Muscle layer of colon (tissue), 2 donors: Measurements from ENCODE around the gene CCDC9.
A peak's percentile ranks its signal among the peaks of the same experiment; 100 is the strongest.
"Not testable (repeated sequence)": the region's sequence is repeated elsewhere in the genome, so short reads cannot be mapped to it uniquely, and the experiment has no call there.

Experiments used
- H3K27ac ChIP-seq: one replicate; pipeline ENCODE4 v1.7.0; 2013; ENCODE audit warnings: low read depth, mild to moderate bottlenecking, low read length, moderate library complexity
- H3K27me3 ChIP-seq, 2 donors: one replicate each; pipeline ENCODE4 v1.7.0; 2013; ENCODE audit warnings: low read length in 2 of 2, mild to moderate bottlenecking in 2 of 2; ENCODE audit not compliant: insufficient read depth in 2 of 2, control insufficient read depth in 1 of 2
- H3K36me3 ChIP-seq: one replicate; pipeline ENCODE4 v1.7.0; 2013; ENCODE audit warnings: mild to moderate bottlenecking, low read length; ENCODE audit not compliant: insufficient read depth
- H3K4me1 ChIP-seq: one replicate; pipeline ENCODE4 v1.7.0; 2013; ENCODE audit warnings: mild to moderate bottlenecking, low read length; ENCODE audit not compliant: insufficient read depth
- H3K4me3 ChIP-seq, 2 donors: one replicate each; pipeline ENCODE4 v1.7.0; 2013; ENCODE audit warnings: low read length in 2 of 2, low read depth in 1 of 2, mild to moderate bottlenecking in 1 of 2, moderate library complexity in 1 of 2
- H3K9ac ChIP-seq: one replicate; pipeline ENCODE4 v1.7.0; 2013; ENCODE audit warnings: low read length
- H3K9me3 ChIP-seq: one replicate; pipeline ENCODE4 v1.7.0; 2013; ENCODE audit warnings: mild to moderate bottlenecking, low read length
- donor health status: abdominal sarcoma.
- donor health status: Adenocarcinoma of cecum.

CCDC9 gene

GRCh38 chr19:47269596-47269995 lies 13.3 kb downstream of the CCDC9 start:
- Histone ChIP-seq H3K36me3 (peaks cover 37% of the 10 kb centered on the region), H3K27ac (no peak overlapping the region), H3K27me3 (no peaks in the 10 kb centered on the region)

GRCh38 chr19:47270408-47270807 lies 14.1 kb downstream of the CCDC9 start:
- H3K27ac ChIP-seq = no peak overlapping the region
- peaks cover 37% of the 10 kb centered on the region for H3K36me3 ChIP-seq
- H3K9ac ChIP-seq = no peak overlapping the region

More at GRCh38 chr19:47269596-47269995, 13.3 kb downstream of the CCDC9 start:
- Histone ChIP-seq H3K9ac (no peak overlapping the region), H3K4me1 (peaks cover 8% of the 10 kb centered on the region), H3K4me3 (no peak overlapping the region), H3K9me3 (no peaks in the 10 kb centered on the region)

DNA sequence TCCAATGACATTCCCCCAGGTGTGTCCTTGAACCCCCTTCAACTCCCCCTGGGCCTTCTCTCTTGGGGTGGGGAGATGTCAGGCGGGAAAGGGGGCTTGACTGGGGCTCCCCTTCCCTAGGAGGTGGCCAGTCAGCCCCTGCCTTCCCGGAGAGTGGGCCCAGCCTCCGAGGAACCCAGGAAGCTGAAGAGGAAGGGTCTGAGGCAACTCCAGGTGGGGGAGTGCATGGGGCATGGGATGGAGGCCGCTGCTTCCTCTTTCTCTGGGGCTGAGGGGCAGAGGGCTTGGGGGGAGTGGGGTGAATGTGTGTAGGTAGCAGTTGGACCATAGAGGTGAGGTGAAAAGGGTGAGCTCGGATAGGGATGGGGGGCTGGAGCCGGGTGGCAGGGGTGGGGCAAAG lies 15.6 kb downstream of the CCDC9 start:
- no peak overlapping the region for H3K4me3 ChIP-seq
- H3K9me3 ChIP-seq = no peaks in the 10 kb centered on the region
- H3K36me3 ChIP-seq = peaks cover 28% of the 10 kb centered on the region
- H3K27ac ChIP-seq = no peak overlapping the region
- peaks cover 22% of the 10 kb centered on the region for H3K4me1 ChIP-seq
- no peaks in the 10 kb centered on the region for H3K27me3 ChIP-seq
- H3K9ac ChIP-seq = no peak overlapping the region

More at GRCh38 chr19:47270408-47270807, 14.1 kb downstream of the CCDC9 start:
- Histone ChIP-seq H3K4me1 (peaks cover 10% of the 10 kb centered on the region), H3K9me3 (no peaks in the 10 kb centered on the region), H3K4me3 (no peak overlapping the region), H3K27me3 (no peaks in the 10 kb centered on the region)

DNA sequence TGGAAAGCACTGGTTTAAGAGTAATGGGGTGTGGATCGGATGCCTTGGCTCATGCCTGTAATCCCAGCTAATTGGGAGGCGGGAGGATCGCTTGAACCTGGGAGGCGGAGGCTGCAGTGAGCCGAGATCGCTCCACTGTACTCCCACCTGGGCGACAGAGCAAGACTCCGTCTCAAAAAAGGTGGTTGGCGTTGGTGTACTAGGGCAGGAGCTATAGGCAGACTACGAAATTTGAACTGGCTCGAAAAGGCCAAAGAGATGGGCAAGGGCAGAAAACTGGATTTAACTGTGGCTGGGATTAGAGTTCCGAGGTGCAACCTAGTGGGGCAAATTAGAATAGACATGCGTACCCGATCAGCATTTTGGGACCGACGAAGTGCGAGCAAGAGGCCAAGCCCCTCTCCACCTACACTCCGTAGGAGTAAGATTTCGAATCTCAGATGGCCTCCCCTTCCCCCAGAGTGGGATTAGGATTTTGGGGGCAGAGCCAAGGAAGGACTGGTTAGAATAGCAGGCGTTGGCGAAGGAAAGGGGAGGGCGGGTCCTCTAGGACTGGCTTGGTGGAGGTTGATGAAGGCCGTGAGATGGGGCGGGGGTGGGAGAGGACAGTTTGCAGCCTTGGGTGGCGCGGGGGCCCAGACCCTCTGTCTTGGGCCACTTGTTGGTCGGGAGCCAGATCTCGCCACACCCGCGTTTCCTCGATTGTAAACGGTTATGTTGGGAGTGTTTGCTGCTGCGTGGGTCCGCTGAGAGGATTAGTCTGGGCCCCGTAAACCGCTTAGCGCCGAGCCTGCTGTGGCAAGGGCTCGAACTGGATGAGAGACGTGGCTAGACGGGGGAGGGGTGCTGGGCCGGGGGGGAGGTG lies 16.4 kb downstream of the CCDC9 start:
- Histone ChIP-seq H3K9me3 (no peaks in the 10 kb centered on the region), H3K36me3 (peaks cover 22% of the 10 kb centered on the region), H3K4me3 (peak overlapping the region; percentile 90 to 98), H3K4me1 (peaks cover 24% of the 10 kb centered on the region), H3K9ac (peak overlapping the region; percentile 96), H3K27ac (peak overlapping the region; percentile 100), H3K27me3 (no peaks in the 10 kb centered on the region)

DNA sequence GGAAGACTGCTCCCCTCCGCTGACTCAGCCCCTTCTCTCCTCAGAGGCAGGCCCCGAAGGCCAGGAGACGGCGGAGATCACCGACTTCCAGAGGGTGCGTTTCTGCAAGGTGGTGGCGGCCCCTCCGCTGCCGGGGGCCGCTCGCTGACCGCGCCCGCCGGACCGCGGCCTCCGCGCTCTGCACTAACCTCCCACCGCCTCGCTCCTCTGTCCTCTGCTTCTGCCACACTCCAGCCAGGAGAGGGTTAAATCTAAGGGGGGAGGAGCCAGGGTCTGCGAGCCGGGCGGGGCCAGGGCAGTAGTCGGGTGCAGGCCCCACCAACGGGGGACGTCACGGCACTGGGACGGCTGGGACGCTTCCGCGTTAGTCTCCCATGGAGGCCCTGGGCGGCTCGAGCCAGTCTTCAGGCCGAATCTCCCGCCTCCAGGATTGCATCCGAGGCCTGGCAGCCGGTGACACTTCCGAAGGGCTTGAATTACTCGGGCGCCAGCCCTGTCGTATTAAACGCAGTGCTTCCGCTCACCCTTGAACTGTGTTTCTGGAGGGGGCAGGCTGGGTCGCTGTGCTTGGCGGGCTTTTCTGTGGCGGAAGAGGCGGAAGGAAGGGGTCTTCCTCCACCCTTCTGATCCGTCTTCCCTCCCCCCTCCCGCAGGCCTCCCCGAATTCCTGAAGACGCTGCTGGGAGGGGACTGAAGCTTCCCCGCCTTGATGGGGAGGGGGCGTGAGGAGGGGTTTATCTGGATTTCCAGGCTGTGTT lies 17.2 kb downstream of the CCDC9 start:
- Histone ChIP-seq H3K4me1 (peaks cover 28% of the 10 kb centered on the region), H3K27me3 (no peaks in the 10 kb centered on the region), H3K4me3 (peak overlapping the region; percentile 90 to 98), H3K36me3 (peaks cover 18% of the 10 kb centered on the region), H3K27ac (peak overlapping the region; percentile 100), H3K9ac (peak overlapping the region; percentile 96), H3K9me3 (no peaks in the 10 kb centered on the region)

DNA sequence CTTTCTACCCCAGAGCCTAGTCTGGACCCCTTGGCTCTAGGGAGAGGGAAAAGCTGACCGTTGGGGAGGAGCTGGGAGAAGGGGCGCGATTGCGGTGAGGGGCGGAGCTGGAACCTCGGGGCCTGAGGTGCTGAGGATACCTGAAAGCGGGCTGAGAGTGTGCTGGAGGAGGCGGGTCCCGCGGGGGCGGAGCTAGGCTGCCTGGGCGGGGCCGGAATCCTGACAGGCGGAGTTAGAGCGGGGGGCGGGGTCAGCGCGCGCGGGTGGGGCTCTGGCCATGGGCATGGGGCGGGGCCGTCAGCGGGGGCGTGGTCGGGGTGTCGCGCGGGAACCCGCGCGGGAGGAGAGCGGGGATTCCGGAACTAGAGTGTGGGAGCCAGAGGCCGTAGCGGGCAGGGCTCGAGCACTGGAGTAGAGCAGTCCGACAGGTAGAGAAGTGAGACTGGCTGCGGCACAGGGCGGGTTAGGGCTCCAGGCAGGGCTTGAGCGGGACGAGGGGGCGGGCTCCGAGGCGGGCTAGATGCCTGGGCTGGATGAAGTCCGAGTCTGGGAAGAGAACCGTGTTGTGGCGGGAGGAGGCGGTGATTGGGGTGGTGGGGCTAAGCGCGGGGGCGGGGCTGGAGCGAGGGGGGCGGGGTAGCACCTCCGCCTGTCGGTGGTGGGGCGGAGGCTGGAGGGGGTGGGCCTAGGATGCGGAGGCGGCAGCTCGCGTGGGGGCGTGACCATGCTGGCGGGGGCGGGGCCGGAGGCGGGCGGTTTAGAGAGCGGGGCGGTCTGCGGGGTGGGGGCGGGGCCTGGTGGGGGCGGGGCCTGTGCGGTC lies 18.0 kb downstream of the CCDC9 start, which contains the start of gene INAFM1:
INAFM1 (plus strand) TSS at position 815 of the 820 bp plus-strand sequence. CDS start 35 bp downstream, outside the sequence.
- Histone ChIP-seq H3K27me3 (no peaks in the 10 kb centered on the region), H3K4me1 (peaks cover 28% of the 10 kb centered on the region), H3K4me3 (peak within 1 kb of the TSS; percentile 90 to 98), H3K9ac (peak within 1 kb of the TSS; percentile 96), H3K9me3 (no peaks in the 10 kb centered on the region), H3K36me3 (peaks cover 18% of the 10 kb centered on the region), H3K27ac (peak within 1 kb of the TSS; percentile 100)

DNA sequence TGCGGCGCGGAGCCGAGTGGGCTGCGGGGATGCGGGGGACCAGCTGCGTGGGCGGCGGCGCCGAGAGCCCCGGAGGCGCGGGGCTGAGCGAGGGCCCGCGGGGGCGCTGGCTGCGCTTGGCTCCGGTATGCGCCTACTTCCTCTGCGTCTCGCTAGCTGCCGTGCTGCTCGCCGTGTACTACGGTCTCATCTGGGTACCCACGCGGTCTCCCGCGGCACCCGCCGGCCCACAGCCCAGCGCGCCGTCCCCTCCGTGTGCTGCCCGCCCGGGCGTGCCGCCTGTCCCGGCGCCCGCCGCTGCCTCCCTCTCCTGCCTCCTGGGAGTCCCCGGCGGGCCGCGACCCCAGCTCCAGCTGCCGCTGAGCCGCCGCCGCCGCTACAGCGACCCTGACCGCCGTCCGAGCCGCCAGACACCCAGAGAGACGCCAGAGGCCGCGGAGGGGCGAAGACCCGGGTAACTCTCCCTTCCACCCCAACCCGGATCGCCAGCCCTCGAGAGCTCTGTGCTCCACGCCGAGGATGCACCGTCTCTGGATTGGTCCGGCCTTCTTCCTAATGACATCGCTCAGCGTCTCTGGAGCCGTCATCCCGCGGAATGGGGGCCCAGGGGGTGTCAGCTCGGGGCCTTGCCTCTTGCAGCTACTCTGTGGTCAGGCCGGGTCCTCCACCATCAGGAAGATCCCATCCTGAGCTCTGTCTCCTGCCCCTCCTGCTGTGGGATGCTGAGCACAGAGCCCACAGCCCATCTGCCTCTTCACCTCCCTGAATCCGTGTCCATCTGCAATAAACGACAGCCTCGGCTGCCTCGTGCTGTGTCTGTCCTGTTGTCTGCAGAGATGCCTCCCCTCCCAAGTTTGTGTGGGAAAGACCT lies 18.8 kb downstream of the CCDC9 start:
- H3K36me3 ChIP-seq = peaks cover 17% of the 10 kb centered on the region
- no peaks in the 10 kb centered on the region for H3K9me3 ChIP-seq
- no peak overlapping the region for H3K9ac ChIP-seq
- H3K27ac ChIP-seq = peak overlapping the region; percentile 48
- H3K4me1 ChIP-seq = peaks cover 28% of the 10 kb centered on the region
- H3K4me3 ChIP-seq = peak overlapping the region; percentile 15 to 47
- H3K27me3 ChIP-seq = no peaks in the 10 kb centered on the region

DNA sequence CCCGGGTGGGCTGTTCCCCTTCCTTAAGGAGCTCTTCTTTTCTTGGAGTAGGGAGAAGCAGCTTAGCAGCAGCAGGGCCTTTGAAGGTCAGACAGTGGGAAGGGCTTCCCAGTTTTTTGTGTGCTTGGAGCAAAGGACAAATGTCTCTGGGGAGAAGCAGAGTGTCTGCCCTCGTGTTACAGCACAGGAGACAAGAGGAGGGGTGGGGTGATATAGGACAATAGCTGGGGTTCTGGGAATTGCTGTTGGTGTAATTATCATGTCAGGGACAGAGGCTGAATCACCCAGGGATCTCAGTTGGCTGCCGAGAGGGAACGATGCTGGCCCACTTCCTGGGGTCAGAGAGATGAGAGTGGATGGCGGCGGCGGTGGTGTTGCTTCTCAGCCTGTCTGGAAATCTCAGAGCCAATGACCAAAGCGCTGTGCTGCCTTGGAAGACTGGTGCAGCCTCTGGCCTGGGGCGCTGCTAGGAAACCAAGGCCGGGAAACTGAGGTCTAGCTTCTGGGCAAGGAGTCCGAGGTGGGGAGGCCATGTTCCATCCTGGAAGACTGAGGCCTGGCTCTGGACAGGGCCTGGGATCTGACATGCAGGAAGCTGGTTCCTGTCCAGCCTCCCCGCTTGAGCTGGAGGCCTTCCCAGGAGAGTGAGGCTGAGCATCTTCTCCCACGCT lies 19.6 kb downstream of the CCDC9 start:
- Histone ChIP-seq H3K27me3 (no peaks in the 10 kb centered on the region), H3K4me3 (peak overlapping the region in 1 of 2 donors; percentile 47), H3K9me3 (no peaks in the 10 kb centered on the region), H3K9ac (no peak overlapping the region), H3K36me3 (peaks cover 9% of the 10 kb centered on the region), H3K27ac (peak overlapping the region; percentile 48), H3K4me1 (peaks cover 31% of the 10 kb centered on the region)

DNA sequence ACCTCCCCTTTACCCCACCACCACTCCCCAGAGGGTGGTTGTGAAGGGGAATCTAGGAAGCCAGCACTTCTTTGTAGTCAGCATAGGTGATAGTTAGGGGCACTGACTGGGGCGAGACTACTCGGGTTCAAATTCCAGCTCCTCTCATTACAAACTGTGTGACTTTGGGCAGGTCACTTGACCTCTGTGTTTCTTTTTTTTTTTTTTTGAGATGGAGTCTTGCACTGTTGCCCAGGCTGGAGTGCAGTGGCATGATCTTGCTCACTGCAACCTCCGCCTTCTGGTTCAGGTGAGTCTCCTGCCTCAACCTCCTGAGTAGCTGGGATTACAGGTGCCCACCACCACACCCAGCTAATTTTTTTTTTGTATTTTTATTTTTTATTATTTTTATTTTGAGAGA lies 20.2 kb downstream of the CCDC9 start:
- Histone ChIP-seq H3K4me1 (peaks cover 31% of the 10 kb centered on the region), H3K27ac (peak overlapping the region; percentile 15)
- H3K4me3 ChIP-seq, H3K36me3 ChIP-seq, H3K9me3 ChIP-seq, H3K27me3 ChIP-seq, H3K9ac ChIP-seq: not testable (repeated sequence)

DNA sequence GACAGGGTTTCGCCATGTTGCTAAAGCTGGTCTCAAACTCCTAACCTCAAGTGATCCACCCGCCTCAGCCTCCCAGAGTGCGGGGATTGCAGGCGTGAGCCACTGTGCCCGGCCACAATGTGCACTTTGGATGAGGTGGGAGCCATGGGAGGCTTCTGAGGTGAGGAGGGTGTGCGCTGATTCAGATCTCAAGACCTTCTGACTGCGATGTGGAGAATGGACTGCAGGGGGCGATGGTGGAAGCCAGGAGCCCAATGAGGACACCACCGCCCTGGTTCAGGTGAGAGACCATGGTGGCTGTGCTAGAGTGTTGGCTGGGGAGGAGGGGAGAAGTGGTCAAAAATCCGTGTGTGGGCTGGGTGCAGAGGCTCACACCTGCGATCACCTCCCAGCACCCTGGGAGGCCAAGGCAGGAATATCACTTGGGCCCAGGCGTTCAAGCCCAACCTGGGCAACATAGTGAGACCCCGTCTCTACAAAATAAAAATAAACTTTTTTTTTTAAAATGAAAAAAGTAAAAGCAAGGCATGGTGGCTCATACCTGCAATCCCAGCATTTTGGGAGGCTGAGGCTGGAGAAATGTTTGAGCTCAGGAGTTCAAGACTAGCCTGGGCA lies 24.0 kb downstream of the CCDC9 start:
- no peak overlapping the region for H3K27ac ChIP-seq
- H3K4me1 ChIP-seq = peaks cover 22% of the 10 kb centered on the region
- no peaks in the 10 kb centered on the region for H3K9me3 ChIP-seq

More for the DNA sequence above, 24.0 kb downstream of the CCDC9 start:
- Histone ChIP-seq H3K9ac (no peak overlapping the region), H3K27me3 (no peaks in the 10 kb centered on the region), H3K4me3 (no peak overlapping the region), H3K36me3 (no peaks in the 10 kb centered on the region)
